IMR-90 (cell line): ENCODE results near the gene STARD4. TPM values are rescaled to one million over a fixed set of nuclear protein-coding genes. Genes with fewer than 3 reads are reported as not detected.

Experiments used
- ATAC-seq: fragments of 200-7000 bp; cut with Tn5 transposase; 2 replicates; pipeline ENCODE4 v1.9.1; 2020; ENCODE audit warnings: low read depth, mild to moderate bottlenecking, moderate library complexity
- BruUV-seq: library from RNA; stranded (reverse); fragments of 400-500 nt; replicated peaks from 2 replicates; lab custom pipeline; 2021; lab: Mats Ljungman, UMichigan
- CTCF ChIA-PET: fragments of 300-600 bp; formaldehyde crosslinking; extraction: SDS; loops from one replicate; lab custom pipeline; 2021; ENCODE audit warnings: antibody characterized with exemption; lab: Yijun Ruan, JAX
- POLR2A ChIA-PET: fragments of 300-600 bp; sonication (Branson Sonifier 250); formaldehyde crosslinking; loops from one replicate; lab custom pipeline; 2022; ENCODE audit warnings: antibody characterized with exemption; ENCODE audit not compliant: unreplicated experiment; lab: Charles Lee
- DNase-seq: peaks from one replicate; pipeline ENCODE4 v3.0.0; 2013
- H2AFZ ChIP-seq: replicated peaks from 2 replicates; pipeline ENCODE3; 2013; ENCODE audit warnings: low read length, mild to moderate bottlenecking; ENCODE audit not compliant: poor library complexity
- H2AK5ac ChIP-seq: 2 replicates; pipeline ENCODE4 v1.6.1; 2013; ENCODE audit warnings: low read depth, low read length, inconsistent platforms
- H2AK9ac ChIP-seq: replicated peaks from 2 replicates; pipeline ENCODE3; 2013; ENCODE audit warnings: mild to moderate bottlenecking, low read depth, low read length, moderate library complexity; ENCODE audit not compliant: poor library complexity
- H2BK120ac ChIP-seq: 2 replicates; pipeline ENCODE4 v1.6.1; 2013; ENCODE audit warnings: low read depth, low read length, inconsistent platforms
- H2BK15ac ChIP-seq: 3 replicates; pipeline ENCODE4 v1.6.1; 2013; ENCODE audit warnings: low read depth, low read length, inconsistent platforms
- H2BK20ac ChIP-seq: 2 replicates; pipeline ENCODE4 v1.6.1; 2013; ENCODE audit warnings: low read depth, mild to moderate bottlenecking, inconsistent platforms, low read length, moderate library complexity
- H2BK5ac ChIP-seq: 2 replicates; pipeline ENCODE4 v1.6.1; 2013; ENCODE audit warnings: mild to moderate bottlenecking, low read depth, low read length, inconsistent platforms; ENCODE audit not compliant: poor library complexity, severe bottlenecking
- H3K14ac ChIP-seq: replicated peaks from 2 replicates; pipeline ENCODE4 v1.6.1; 2013; ENCODE audit warnings: low read depth, low read length, inconsistent platforms
- H3K18ac ChIP-seq: 2 replicates; pipeline ENCODE4 v1.6.1; 2013; ENCODE audit warnings: low read depth, low read length, control low read depth
- H3K23ac ChIP-seq: 2 replicates; pipeline ENCODE4 v1.6.1; 2013; ENCODE audit warnings: low read depth, low read length, inconsistent platforms
- H3K27ac ChIP-seq: 2 replicates; pipeline ENCODE4 v1.5.1; 2013; ENCODE audit warnings: mild to moderate bottlenecking, control low read depth, low read length; ENCODE audit not compliant: insufficient read depth
- H3K27me3 ChIP-seq: 2 replicates; pipeline ENCODE4 v1.6.1; 2013; ENCODE audit warnings: low read length; ENCODE audit not compliant: control insufficient read depth, insufficient read depth
- H3K36me3 ChIP-seq: 2 replicates; pipeline ENCODE4 v1.6.1; 2013; ENCODE audit warnings: low read length, mixed read lengths; ENCODE audit not compliant: control insufficient read depth, insufficient read depth
- H3K4ac ChIP-seq: 2 replicates; pipeline ENCODE4 v1.6.1; 2013; ENCODE audit warnings: low read depth, low read length, inconsistent platforms
- H3K4me1 ChIP-seq: 2 replicates; pipeline ENCODE4 v1.6.1; 2013; ENCODE audit warnings: low read length, mixed read lengths; ENCODE audit not compliant: control insufficient read depth, insufficient read depth
- H3K4me2 ChIP-seq: 2 replicates; pipeline ENCODE4 v1.6.1; 2013; ENCODE audit warnings: low read depth, mild to moderate bottlenecking, control low read depth, low read length, moderate library complexity
- H3K4me3 ChIP-seq: 2 replicates; pipeline ENCODE4 v1.5.1; 2013; ENCODE audit warnings: low read depth, mild to moderate bottlenecking, control low read depth, low read length, moderate library complexity; ENCODE audit not compliant: insufficient read depth
- H3K56ac ChIP-seq: 2 replicates; pipeline ENCODE4 v1.6.1; 2013; ENCODE audit warnings: low read length, inconsistent platforms; ENCODE audit not compliant: insufficient read depth; ENCODE audit errors: extremely low read depth
- H3K79me1 ChIP-seq, 2 experiments: 2 replicates each; pipeline ENCODE4 v1.6.1; 2013; ENCODE audit warnings: low read length in 2 of 2, inconsistent platforms in 1 of 2, low read depth in 1 of 2
- H3K9ac ChIP-seq: 2 replicates; pipeline ENCODE4 v1.6.1; 2013; ENCODE audit warnings: low read depth, low read length, control low read depth
- H3K9me1 ChIP-seq: 2 replicates; pipeline ENCODE4 v1.6.1; 2013; ENCODE audit warnings: low read length, inconsistent platforms; ENCODE audit not compliant: insufficient read depth
- H3K9me3 ChIP-seq: 2 replicates; pipeline ENCODE4 v1.6.1; 2013; ENCODE audit warnings: low read length; ENCODE audit not compliant: control insufficient read depth, insufficient read depth
- H4K20me1 ChIP-seq: 2 replicates; pipeline ENCODE4 v1.6.1; 2013; ENCODE audit warnings: low read length, inconsistent platforms; ENCODE audit not compliant: insufficient read depth
- H4K5ac ChIP-seq: 2 replicates; pipeline ENCODE4 v1.6.1; 2013; ENCODE audit warnings: mild to moderate bottlenecking, low read depth, low read length, control low read depth
- H4K8ac ChIP-seq, 2 experiments: 2 replicates each; pipeline ENCODE4 v1.6.1; 2013; ENCODE audit warnings: low read depth in 2 of 2, low read length in 2 of 2, control low read depth in 1 of 2, inconsistent platforms in 1 of 2
- H4K91ac ChIP-seq: 2 replicates; pipeline ENCODE4 v1.6.1; 2013; ENCODE audit warnings: low read depth, low read length, inconsistent platforms; ENCODE audit not compliant: insufficient read depth
- BHLHE40 ChIP-seq: fragments of 150-350 bp; IDR thresholded peaks from 2 replicates; pipeline ENCODE4 v1.6.1; 2016; ENCODE audit warnings: mild to moderate bottlenecking, low read depth, low read length
- FOS ChIP-seq: fragments of 150-350 bp; IDR thresholded peaks from 2 replicates; pipeline ENCODE4 v1.6.1; 2016; ENCODE audit warnings: low read depth, low read length
- MAFK ChIP-seq: IDR thresholded peaks from 2 replicates; pipeline ENCODE4 v1.6.1; 2012; ENCODE audit warnings: low read depth, low read length, improper control_type of control experiment
- MAZ ChIP-seq: IDR thresholded peaks from 2 replicates; pipeline ENCODE4 v1.6.1; 2012; ENCODE audit warnings: low read depth, mild to moderate bottlenecking, low read length, improper control_type of control experiment, moderate library complexity, borderline replicate concordance
- MXI1 ChIP-seq: IDR thresholded peaks from 2 replicates; pipeline ENCODE4 v1.6.1; 2012; ENCODE audit warnings: low read depth, mild to moderate bottlenecking, low read length, moderate library complexity, borderline replicate concordance
- NFE2L2 ChIP-seq: fragments of 150-350 bp; IDR thresholded peaks from 2 replicates; pipeline ENCODE4 v1.6.1; 2016; ENCODE audit warnings: low read depth, mild to moderate bottlenecking, low read length
- RAD21 ChIP-seq: IDR thresholded peaks from 2 replicates; pipeline ENCODE4 v1.6.1; 2012; ENCODE audit warnings: low read length, improper control_type of control experiment
- RCOR1 ChIP-seq: IDR thresholded peaks from 2 replicates; pipeline ENCODE4 v1.6.1; 2012; ENCODE audit warnings: mild to moderate bottlenecking, low read length, improper control_type of control experiment; ENCODE audit not compliant: insufficient replicate concordance
- RFX5 ChIP-seq: IDR thresholded peaks from 2 replicates; pipeline ENCODE4 v1.8.0; 2012; ENCODE audit warnings: low read depth, mild to moderate bottlenecking, low read length, moderate library complexity
- SMC3 ChIP-seq: fragments of 150-350 bp; IDR thresholded peaks from 2 replicates; pipeline ENCODE4 v1.6.1; 2016; ENCODE audit warnings: low read depth, mild to moderate bottlenecking, antibody characterized with exemption, low read length, moderate library complexity
- WGBS, 2 experiments: methylation state at CpG; one replicate each; pipeline versions ENCODE4 v1.1.5 to v1.1.7; 2013; ENCODE audit warnings: missing lambda C conversion rate in 2 of 2; ENCODE audit not compliant: insufficient read length in 1 of 2; ENCODE audit errors: extremely low coverage in 2 of 2; 5-methylcytosine and 5-hydroxymethylcytosine counted together
- dilution Hi-C: fragments of 300-500 bp; cut with HindIII; formaldehyde crosslinking; loops from one replicate; pipeline ENCODE4 v1.14.3; 2018; ENCODE audit warnings: low sequenced_read_pairs; ENCODE audit not compliant: unreplicated experiment
- in situ Hi-C: fragments of 300-500 bp; cut with MboI; formaldehyde crosslinking; loops from 3 replicates; pipeline ENCODE4 v1.14.3; 2019; ENCODE audit warnings: low sequenced_read_pairs, inconsistent platforms, mixed read lengths
- intact Hi-C: fragments of 100-400 bp; cut with micrococcal nuclease; formaldehyde crosslinking; loops from 2 replicates; pipeline ENCODE4 v1.10.0; 2022
- polyA plus RNA-seq, 3 experiments: library from polyadenylated mRNA; depleted of rRNA; stranded (reverse); fragments of >200 nt; gene quantifications; 2 replicates each; pipeline ENCODE4 v1.2.3, GENCODE V29; 2012; ENCODE audit warnings: low replicate concordance in 1 of 3
- total RNA-seq: library from RNA; depleted of rRNA; stranded (reverse); fragments of >200 nt; gene quantifications from 2 replicates; pipeline ENCODE4 v1.2.3, GENCODE V29; 2012
- TF ChIP-seq, protein P1 (sequence below): conservative IDR thresholded peaks from 2 replicates; pipeline ENCODE4 v1.5.1; 2012; ENCODE audit warnings: mild to moderate bottlenecking, low read depth, low read length, improper control_type of control experiment
- TF ChIP-seq, protein P2 (sequence below): fragments of 150-350 bp; IDR thresholded peaks from 2 replicates; pipeline ENCODE4 v1.6.1; 2017; ENCODE audit warnings: mild to moderate bottlenecking, antibody characterized with exemption, low read length, low read depth
- TF ChIP-seq, protein P3 (sequence below): fragments of 150-350 bp; IDR thresholded peaks from 2 replicates; pipeline ENCODE4 v1.6.1; 2016; ENCODE audit warnings: low read depth, mild to moderate bottlenecking, low read length, moderate library complexity, borderline replicate concordance

Gene STARD4
- total and polyA plus RNA-seq, 2 of the 4 experiments (the other 2 are of a cell fraction), result 21.5 to 30.3 TPM

DNA sequence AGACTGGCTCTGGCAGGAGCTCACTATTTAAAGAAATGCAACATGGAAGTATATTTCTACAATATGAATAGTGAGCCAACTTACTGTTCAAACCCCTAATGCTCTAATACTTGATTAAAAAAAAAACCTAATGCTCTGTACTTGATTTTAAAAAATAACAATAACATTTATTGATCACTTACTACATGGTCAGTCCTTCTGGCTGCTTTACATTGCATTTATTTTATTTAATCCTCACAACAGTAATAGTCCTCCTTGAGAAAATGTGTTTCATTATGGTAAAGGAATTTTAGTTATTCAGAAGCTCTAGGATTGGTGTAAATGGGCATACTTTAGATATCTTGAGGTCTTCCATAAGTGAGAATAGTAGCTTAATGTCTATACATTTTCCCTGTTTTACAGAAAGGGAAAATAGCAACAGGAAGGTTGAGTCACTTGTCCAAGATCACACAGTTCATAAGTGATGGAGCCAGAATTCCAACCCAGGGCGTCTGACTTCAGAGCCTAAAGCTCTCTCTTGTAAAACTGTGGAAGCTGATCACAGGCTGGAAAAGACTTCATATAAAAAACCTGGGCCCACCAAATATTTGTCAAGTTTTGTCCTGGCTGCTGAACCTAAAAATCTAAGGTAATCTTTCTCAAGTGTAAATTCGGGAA lies 1.0 kb downstream of the STARD4 start:
- H2BK5ac ChIP-seq, result no peak overlapping the region
- no peak overlapping the region for H3K14ac ChIP-seq
- H3K4me3 ChIP-seq, result peak overlapping the region; percentile 74
- POLR2A ChIA-PET, result no interaction called here
- in situ Hi-C loops, result no loop called here
- TSS peak; percentile 55 for BruUV-seq
- peak overlapping the region in 1 of 2 experiments; percentile 54; a peak in 1 of 4 replicates for H4K8ac ChIP-seq
- H3K27me3 ChIP-seq, result no peaks in the 10 kb centered on the region
- H3K36me3 ChIP-seq, result no peaks in the 10 kb centered on the region
- no peak overlapping the region for H2AK9ac ChIP-seq
- no peaks in the 10 kb centered on the region for H3K9me3 ChIP-seq
- dilution Hi-C loops, result no loop called here
- H3K18ac ChIP-seq, result no peak overlapping the region
- no peak overlapping the region for H2AK5ac ChIP-seq
- no peak overlapping the region for H3K4ac ChIP-seq
- no peak for ATAC-seq
- H3K4me1 ChIP-seq, result no peaks in the 10 kb centered on the region
- H2BK120ac ChIP-seq, result no peak overlapping the region
- H3K4me2 ChIP-seq, result peak overlapping the region; percentile 66
- H2AFZ ChIP-seq, result no peak overlapping the region
- peaks cover 0 to 15% of the 10 kb centered on the region in 2 experiments; a peak in 2 of 4 replicates for H3K79me1 ChIP-seq
- 0% methylated on average over 1 of the region's 2 CpGs; no CpG with 5 or more reads in 1 of the 2 experiments for WGBS, 2 experiments
- H4K5ac ChIP-seq, result no peak overlapping the region
- no peaks in the 10 kb centered on the region for H3K9me1 ChIP-seq
- CTCF ChIA-PET, result interaction anchor here (0.6 to 1.2 kb wide), 2 partner anchors 20 to 137 kb away, joined by 4 to 6 read pairs; no protein-coding TSS in a partner anchor
- intact Hi-C loops, result loop anchor here (10.0 kb wide), 1 partner anchor 757 kb away; no protein-coding TSS in a partner anchor
- TF ChIP-seq, protein P1, sequence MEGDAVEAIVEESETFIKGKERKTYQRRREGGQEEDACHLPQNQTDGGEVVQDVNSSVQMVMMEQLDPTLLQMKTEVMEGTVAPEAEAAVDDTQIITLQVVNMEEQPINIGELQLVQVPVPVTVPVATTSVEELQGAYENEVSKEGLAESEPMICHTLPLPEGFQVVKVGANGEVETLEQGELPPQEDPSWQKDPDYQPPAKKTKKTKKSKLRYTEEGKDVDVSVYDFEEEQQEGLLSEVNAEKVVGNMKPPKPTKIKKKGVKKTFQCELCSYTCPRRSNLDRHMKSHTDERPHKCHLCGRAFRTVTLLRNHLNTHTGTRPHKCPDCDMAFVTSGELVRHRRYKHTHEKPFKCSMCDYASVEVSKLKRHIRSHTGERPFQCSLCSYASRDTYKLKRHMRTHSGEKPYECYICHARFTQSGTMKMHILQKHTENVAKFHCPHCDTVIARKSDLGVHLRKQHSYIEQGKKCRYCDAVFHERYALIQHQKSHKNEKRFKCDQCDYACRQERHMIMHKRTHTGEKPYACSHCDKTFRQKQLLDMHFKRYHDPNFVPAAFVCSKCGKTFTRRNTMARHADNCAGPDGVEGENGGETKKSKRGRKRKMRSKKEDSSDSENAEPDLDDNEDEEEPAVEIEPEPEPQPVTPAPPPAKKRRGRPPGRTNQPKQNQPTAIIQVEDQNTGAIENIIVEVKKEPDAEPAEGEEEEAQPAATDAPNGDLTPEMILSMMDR, result no peak
- TF ChIP-seq MAZ (no peak), NFE2L2 (no peak), MXI1 (no peak), RAD21 (no peak), SMC3 (no peak), BHLHE40 (no peak), MAFK (no peak), RFX5 (no peak), FOS (no peak), RCOR1 (no peak)
- TF ChIP-seq, protein P2, sequence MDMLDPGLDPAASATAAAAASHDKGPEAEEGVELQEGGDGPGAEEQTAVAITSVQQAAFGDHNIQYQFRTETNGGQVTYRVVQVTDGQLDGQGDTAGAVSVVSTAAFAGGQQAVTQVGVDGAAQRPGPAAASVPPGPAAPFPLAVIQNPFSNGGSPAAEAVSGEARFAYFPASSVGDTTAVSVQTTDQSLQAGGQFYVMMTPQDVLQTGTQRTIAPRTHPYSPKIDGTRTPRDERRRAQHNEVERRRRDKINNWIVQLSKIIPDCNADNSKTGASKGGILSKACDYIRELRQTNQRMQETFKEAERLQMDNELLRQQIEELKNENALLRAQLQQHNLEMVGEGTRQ, result no peak
- TF ChIP-seq, protein P3, sequence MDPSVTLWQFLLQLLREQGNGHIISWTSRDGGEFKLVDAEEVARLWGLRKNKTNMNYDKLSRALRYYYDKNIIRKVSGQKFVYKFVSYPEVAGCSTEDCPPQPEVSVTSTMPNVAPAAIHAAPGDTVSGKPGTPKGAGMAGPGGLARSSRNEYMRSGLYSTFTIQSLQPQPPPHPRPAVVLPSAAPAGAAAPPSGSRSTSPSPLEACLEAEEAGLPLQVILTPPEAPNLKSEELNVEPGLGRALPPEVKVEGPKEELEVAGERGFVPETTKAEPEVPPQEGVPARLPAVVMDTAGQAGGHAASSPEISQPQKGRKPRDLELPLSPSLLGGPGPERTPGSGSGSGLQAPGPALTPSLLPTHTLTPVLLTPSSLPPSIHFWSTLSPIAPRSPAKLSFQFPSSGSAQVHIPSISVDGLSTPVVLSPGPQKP, result no peak
- no peak overlapping the region for H3K23ac ChIP-seq
- H3K9ac ChIP-seq, result peak overlapping the region; percentile 41
- no peak overlapping the region for H2BK20ac ChIP-seq
- no peak overlapping the region for H3K27ac ChIP-seq
- no peaks in the 10 kb centered on the region for H4K20me1 ChIP-seq
- no peak overlapping the region for H2BK15ac ChIP-seq
- H4K91ac ChIP-seq, result no peak overlapping the region
- H3K56ac ChIP-seq, result no peak overlapping the region
- DNase-seq, result peak; percentile 40
